Measurements from ENCODE around the gene CCL28. TPM values are rescaled to one million over a fixed set of nuclear protein-coding genes. Genes with fewer than 3 reads are reported as not detected.

CCL28 gene
- total and polyA plus RNA-seq, 9 of the 15 experiments (the other 6 are each of a cell fraction or from before 2014, with no cell fraction given), result not detected

DNA sequence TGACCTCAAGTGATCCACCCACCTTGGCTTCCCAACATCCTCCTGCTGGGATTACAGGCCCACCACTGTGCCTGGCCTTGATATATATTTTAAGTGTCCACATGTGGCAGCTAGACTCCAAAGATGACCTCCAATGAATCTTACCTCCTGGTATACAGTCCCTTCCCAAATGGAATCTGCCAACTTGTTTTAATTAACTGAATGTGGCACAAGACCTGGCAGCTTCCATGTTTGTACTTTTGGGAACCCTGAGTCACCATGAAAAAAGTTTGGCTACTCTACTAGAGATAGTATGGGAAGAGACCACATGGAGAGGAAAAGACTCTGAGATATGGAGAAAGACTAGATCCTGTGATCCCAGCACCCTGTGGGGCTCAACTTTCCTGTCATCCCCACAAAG is 42.5 kb downstream of the CCL28 start:
- Histone ChIP-seq H3K36me3 (ENCODE audit: control insufficient read depth, insufficient read depth, low read length) (no peaks in the 10 kb centered on the region), H3K4me2 (ENCODE audit: insufficient read depth, low read length) (no peak overlapping the region), H3K9ac (ENCODE audit: insufficient read depth in 1 of 2, low read depth in 2 of 2, low read length in 2 of 2) (no peak overlapping the region), H2AFZ (ENCODE audit: low read depth, low read length) (peak overlapping the region; percentile 52; the same call in 1 of the 2 replicates), H3K9me3 (replicated peaks; ENCODE audit: control insufficient read depth, insufficient read depth, low read depth, low read length) (no peaks in the 10 kb centered on the region), H3K9me1 (ENCODE audit: control insufficient read depth, insufficient read depth, low read length) (no peaks in the 10 kb centered on the region), H3K79me2 (ENCODE audit: control insufficient read depth, insufficient read depth, low read length) (no peaks in the 10 kb centered on the region), H3K27ac (ENCODE audit: extremely low read depth, low read depth, low read length) (no peak overlapping the region), H3K4me3 (no peak overlapping the region), H3K4me1 (replicated peaks in 1 of 2; ENCODE audit: control insufficient read depth in 2 of 2, insufficient read depth in 2 of 2, low read length in 2 of 2) (peaks cover 0 to 12% of the 10 kb centered on the region in 2 experiments; a peak in 2 of 5 replicates), H4K20me1 (replicated peaks; ENCODE audit: control insufficient read depth, insufficient read depth, low read length) (no peaks in the 10 kb centered on the region), H3K27me3 (ENCODE audit: control insufficient read depth in 2 of 2, insufficient read depth in 2 of 2, low read length in 2 of 2) (no peaks in the 10 kb centered on the region)
- intact Hi-C loops (cut with micrococcal nuclease) (no loop called here), in situ Hi-C loops (cut with MboI) (no loop called here)
- no peak for ATAC-seq
- FAIRE-seq, result no peak
- CTCF ChIA-PET (ENCODE audit: low intra/inter-chr PET ratio), result no interaction called here
- POLR2A ChIA-PET, result interaction anchor here (1.0 kb wide), 1 partner anchor 18 kb away, joined by 3 read pairs; no protein-coding TSS in a partner anchor
- DNase-seq (ENCODE audit: extremely low read depth in 1 of 4, low spot score in 3 of 4), result no peak
- no TSS peak for BruUV-seq (replicated peaks)
- TF ChIP-seq RAD51 (IDR thresholded peaks at IDR 0.05; ENCODE audit: borderline replicate concordance, low read depth) (no peak), VEZF1 (CRISPR knock-in tag; IDR thresholded peaks at IDR 0.05) (no peak), BRCA1 (IDR thresholded peaks at IDR 0.05) (no peak), BRCA1 (CRISPR knock-in tag; IDR thresholded peaks at IDR 0.05) (no peak), POLR3A (IDR thresholded peaks at IDR 0.05; ENCODE audit: borderline replicate concordance, extremely low read depth, insufficient read depth, insufficient read length) (no peak), ZHX1 (conservative IDR thresholded peaks at IDR 0.05; ENCODE audit: low read length) (no peak), KLF1 (tag; IDR thresholded peaks at IDR 0.05) (no peak), TFAM (CRISPR knock-in tag; conservative IDR thresholded peaks at IDR 0.05) (no peak), STAT5B (CRISPR knock-in tag; IDR thresholded peaks at IDR 0.05) (no peak), ETS2 (tag; IDR thresholded peaks at IDR 0.05; ENCODE audit: borderline replicate concordance, poor library complexity, severe bottlenecking) (no peak), ELF4 (CRISPR knock-in tag; IDR thresholded peaks at IDR 0.05) (no peak), CHD4 (IDR thresholded peaks at IDR 0.05; ENCODE audit: insufficient read depth, insufficient replicate concordance, low read depth, low read length, poor library complexity, severe bottlenecking) (no peak)
- TF ChIP-seq, protein P1, sequence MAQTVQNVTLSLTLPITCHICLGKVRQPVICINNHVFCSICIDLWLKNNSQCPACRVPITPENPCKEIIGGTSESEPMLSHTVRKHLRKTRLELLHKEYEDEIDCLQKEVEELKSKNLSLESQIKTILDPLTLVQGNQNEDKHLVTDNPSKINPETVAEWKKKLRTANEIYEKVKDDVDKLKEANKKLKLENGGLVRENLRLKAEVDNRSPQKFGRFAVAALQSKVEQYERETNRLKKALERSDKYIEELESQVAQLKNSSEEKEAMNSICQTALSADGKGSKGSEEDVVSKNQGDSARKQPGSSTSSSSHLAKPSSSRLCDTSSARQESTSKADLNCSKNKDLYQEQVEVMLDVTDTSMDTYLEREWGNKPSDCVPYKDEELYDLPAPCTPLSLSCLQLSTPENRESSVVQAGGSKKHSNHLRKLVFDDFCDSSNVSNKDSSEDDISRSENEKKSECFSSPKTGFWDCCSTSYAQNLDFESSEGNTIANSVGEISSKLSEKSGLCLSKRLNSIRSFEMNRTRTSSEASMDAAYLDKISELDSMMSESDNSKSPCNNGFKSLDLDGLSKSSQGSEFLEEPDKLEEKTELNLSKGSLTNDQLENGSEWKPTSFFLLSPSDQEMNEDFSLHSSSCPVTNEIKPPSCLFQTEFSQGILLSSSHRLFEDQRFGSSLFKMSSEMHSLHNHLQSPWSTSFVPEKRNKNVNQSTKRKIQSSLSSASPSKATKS (CRISPR knock-in tag; IDR thresholded peaks at IDR 0.05), result no peak
